Colonic mucosa (tissue), 4 donors: ENCODE measurements around the gene LYRM7. TPM values are rescaled to one million over a fixed set of nuclear protein-coding genes. Genes with fewer than 3 reads are reported as not detected.

Source experiments
- DNase-seq: peaks from one replicate; pipeline ENCODE4 v3.0.0-alpha.2; 2020
- H3K27ac ChIP-seq: fragments of 200-600 bp; one replicate; pipeline ENCODE4 v1.8.0; 2021
- H3K27me3 ChIP-seq: fragments of 200-600 bp; one replicate; pipeline ENCODE4 v1.8.0; 2021
- H3K36me3 ChIP-seq: fragments of 200-600 bp; one replicate; pipeline ENCODE4 v1.8.0; 2021
- H3K4me1 ChIP-seq: fragments of 200-600 bp; one replicate; pipeline ENCODE4 v1.8.0; 2021; ENCODE audit warnings: mild to moderate bottlenecking
- H3K4me3 ChIP-seq: fragments of 200-600 bp; one replicate; pipeline ENCODE4 v1.8.0; 2021
- H3K9ac ChIP-seq, 2 donors: one replicate each; pipeline ENCODE4 v1.7.0; 2013; ENCODE audit warnings: control low read depth in 2 of 2, low read depth in 2 of 2, low read length in 2 of 2
- H3K9me3 ChIP-seq: fragments of 200-600 bp; one replicate; pipeline ENCODE4 v1.8.0; 2021
- CTCF ChIP-seq: fragments of 200-600 bp; IDR thresholded peaks from one replicate; pipeline ENCODE4 v1.8.0; 2022; ENCODE audit warnings: antibody characterized with exemption, mild to moderate bottlenecking
- intact Hi-C: fragments of 100-400 bp; cut with DNase I; formaldehyde crosslinking; loops from one replicate; pipeline ENCODE4 v1.14.1; 2022
- total RNA-seq, 2 donors: library from RNA; stranded (reverse); fragmentation: NEBNext Ultra II Directional in 1 of 2; extraction: Animal tissue kit (Norgen Biotek cat#: 25700) in 1 of 2; gene quantifications; one replicate each; pipeline ENCODE4 v1.2.1, GENCODE V29; 2021
- donor health status: healthy.
- donor health status: DM: no; HTN: no; CAD: no.
- donor health status: DM: no; HTN: no; CAD: no.

Gene LYRM7
- total RNA-seq, 2 donors from 2014 or later, result 12.1 TPM

GRCh38 chr5:131160134-131160533, 10.6 kb upstream of the LYRM7 start:
- no peak overlapping the region for H3K4me3 ChIP-seq
- H3K27me3 ChIP-seq, result no peaks in the 10 kb centered on the region
- intact Hi-C loops, result loop anchor here (5.0 to 10.0 kb wide), 2 partner anchors 225 to 252 kb away; no protein-coding TSS in a partner anchor
- H3K4me1 ChIP-seq, result no peaks in the 10 kb centered on the region
- H3K9ac ChIP-seq, result no peak overlapping the region
- no peak for DNase-seq
- peaks cover 14% of the 10 kb centered on the region for H3K36me3 ChIP-seq
- no peak for TF ChIP-seq CTCF
- no peaks in the 10 kb centered on the region for H3K9me3 ChIP-seq
- H3K27ac ChIP-seq, result no peak overlapping the region

GRCh38 chr5:131163276-131164119, 7.2 kb upstream of the LYRM7 start:
- Histone ChIP-seq H3K9me3 (no peaks in the 10 kb centered on the region), H3K4me1 (no peaks in the 10 kb centered on the region), H3K27me3 (no peaks in the 10 kb centered on the region), H3K36me3 (peaks cover 14% of the 10 kb centered on the region), H3K9ac (peak overlapping the region in 1 of 2 donors; percentile 92), H3K4me3 (peak overlapping the region; percentile 71), H3K27ac (peak overlapping the region; percentile 99)
- no peak for TF ChIP-seq CTCF
- DNase-seq, result no peak
- intact Hi-C loops, result loop anchor here (5.0 to 10.0 kb wide), 2 partner anchors 221 to 249 kb away; no protein-coding TSS in a partner anchor

- Histone ChIP-seq H3K27ac (peak overlapping the region; percentile 99), H3K9ac (peak overlapping the region; percentile 92 to 95), H3K27me3 (no peaks in the 10 kb centered on the region), H3K4me3 (peak overlapping the region; percentile 71), H3K36me3 (peaks cover 10% of the 10 kb centered on the region), H3K9me3 (no peaks in the 10 kb centered on the region), H3K4me1 (no peaks in the 10 kb centered on the region)
- intact Hi-C loops, result loop anchor here (5.0 to 10.0 kb wide), 2 partner anchors 220 to 248 kb away; no protein-coding TSS in a partner anchor
- no peak for TF ChIP-seq CTCF
- DNase-seq, result peak; percentile 74
Observed at GRCh38 chr5:131164191-131165118, 6.3 kb upstream of the LYRM7 start.

GRCh38 chr5:131165119-131165727, 5.5 kb upstream of the LYRM7 start, which contains the start of gene HINT1:
TSS of gene HINT1 (minus strand) at chr5:131165256. CDS start at chr5:131165205, 51 bp downstream.
- H3K4me1 ChIP-seq, result no peaks in the 10 kb centered on the region
- TF ChIP-seq CTCF, result no peak
- H3K27me3 ChIP-seq, result no peaks in the 10 kb centered on the region
- peaks cover 2% of the 10 kb centered on the region for H3K36me3 ChIP-seq
- peak within 1 kb of the TSS; percentile 99 for H3K27ac ChIP-seq
- H3K4me3 ChIP-seq, result peak within 1 kb of the TSS; percentile 71
- H3K9ac ChIP-seq, result peak within 1 kb of the TSS; percentile 92 to 95
- peak; percentile 95 for DNase-seq
- intact Hi-C loops, result loop anchor here (10.0 kb wide), 1 partner anchor 220 kb away; no protein-coding TSS in a partner anchor
- no peaks in the 10 kb centered on the region for H3K9me3 ChIP-seq

- no peaks in the 10 kb centered on the region for H3K27me3 ChIP-seq
- no peak overlapping the region for H3K9ac ChIP-seq
- H3K4me3 ChIP-seq, result no peak overlapping the region
- no peak for DNase-seq
- no peak for TF ChIP-seq CTCF
- no peak overlapping the region for H3K27ac ChIP-seq
- H3K9me3 ChIP-seq, result no peaks in the 10 kb centered on the region
- no peaks in the 10 kb centered on the region for H3K4me1 ChIP-seq
- H3K36me3 ChIP-seq, result no peaks in the 10 kb centered on the region
- intact Hi-C loops, result loop anchor here (10.0 kb wide), 1 partner anchor 217 kb away; no protein-coding TSS in a partner anchor
Observed at GRCh38 chr5:131167615-131168014, 3.1 kb upstream of the LYRM7 start.
